ENCODE data around the gene EIF4G1.

EIF4G1 gene

GRCh38 chr3:184381261-184382224 is 67.1 kb downstream of the EIF4G1 start:
- H3K27me3 Mint-ChIP-seq (ENCODE audit: low read depth) = peaks cover 63% of the 10 kb centered on the region
- no peak overlapping the region for H3K4me3 Mint-ChIP-seq

GRCh38 chr3:184382326-184383032 is 68.1 kb downstream of the EIF4G1 start:
- Mint-ChIP-seq H3K27ac (no peak overlapping the region), H3K27me3 (ENCODE audit: low read depth) (peaks cover 54% of the 10 kb centered on the region), H3K4me3 (no peak overlapping the region), H3K36me3 (ENCODE audit: low read depth) (no peaks in the 10 kb centered on the region), H3K4me1 (ENCODE audit: low read depth) (peaks cover 2% of the 10 kb centered on the region), H3K9me3 (no peaks in the 10 kb centered on the region)

More at GRCh38 chr3:184381261-184382224, 67.1 kb downstream of the EIF4G1 start:
- Mint-ChIP-seq H3K27ac (no peak overlapping the region), H3K36me3 (ENCODE audit: low read depth) (no peaks in the 10 kb centered on the region), H3K9me3 (no peaks in the 10 kb centered on the region), H3K4me1 (ENCODE audit: low read depth) (peaks cover 2% of the 10 kb centered on the region)

- Mint-ChIP-seq H3K4me3 (no peak overlapping the region), H3K4me1 (ENCODE audit: low read depth) (peaks cover 2% of the 10 kb centered on the region), H3K27ac (no peak overlapping the region), H3K36me3 (ENCODE audit: low read depth) (no peaks in the 10 kb centered on the region), H3K9me3 (no peaks in the 10 kb centered on the region), H3K27me3 (ENCODE audit: low read depth) (peaks cover 47% of the 10 kb centered on the region)
These were observed 68.8 kb downstream of the EIF4G1 start for GRCh38 chr3:184383033-184383740.

- H3K4me3 Mint-ChIP-seq = no peak overlapping the region
- H3K27ac Mint-ChIP-seq = no peak overlapping the region
- H3K36me3 Mint-ChIP-seq (ENCODE audit: low read depth) = no peaks in the 10 kb centered on the region
- peaks cover 35% of the 10 kb centered on the region for H3K27me3 Mint-ChIP-seq (ENCODE audit: low read depth)
- no peaks in the 10 kb centered on the region for H3K9me3 Mint-ChIP-seq
- peaks cover 2% of the 10 kb centered on the region for H3K4me1 Mint-ChIP-seq (ENCODE audit: low read depth)
These were observed 69.9 kb downstream of the EIF4G1 start for GRCh38 chr3:184384342-184384741.
